IMR-90 (cell line): Measurements from ENCODE around the gene HSPA13. TPM values are rescaled to one million over a fixed set of nuclear protein-coding genes. Genes with fewer than 3 reads are reported as not detected.

Experiments
- ATAC-seq: fragments of 200-7000 bp; cut with Tn5 transposase; 2 replicates; pipeline ENCODE4 v1.9.1; 2020; ENCODE audit warnings: low read depth, mild to moderate bottlenecking, moderate library complexity
- BruUV-seq: library from RNA; stranded (reverse); fragments of 400-500 nt; replicated peaks from 2 replicates; lab custom pipeline; 2021; lab: Mats Ljungman, UMichigan
- CTCF ChIA-PET: fragments of 300-600 bp; formaldehyde crosslinking; extraction: SDS; loops from one replicate; lab custom pipeline; 2021; ENCODE audit warnings: antibody characterized with exemption; lab: Yijun Ruan, JAX
- POLR2A ChIA-PET: fragments of 300-600 bp; sonication (Branson Sonifier 250); formaldehyde crosslinking; loops from one replicate; lab custom pipeline; 2022; ENCODE audit warnings: antibody characterized with exemption; ENCODE audit not compliant: unreplicated experiment; lab: Charles Lee
- DNase-seq: peaks from one replicate; pipeline ENCODE4 v3.0.0; 2013
- H2AFZ ChIP-seq: replicated peaks from 2 replicates; pipeline ENCODE3; 2013; ENCODE audit warnings: low read length, mild to moderate bottlenecking; ENCODE audit not compliant: poor library complexity
- H2AK5ac ChIP-seq: 2 replicates; pipeline ENCODE4 v1.6.1; 2013; ENCODE audit warnings: low read depth, low read length, inconsistent platforms
- H2AK9ac ChIP-seq: replicated peaks from 2 replicates; pipeline ENCODE3; 2013; ENCODE audit warnings: mild to moderate bottlenecking, low read depth, low read length, moderate library complexity; ENCODE audit not compliant: poor library complexity
- H2BK120ac ChIP-seq: 2 replicates; pipeline ENCODE4 v1.6.1; 2013; ENCODE audit warnings: low read depth, low read length, inconsistent platforms
- H2BK15ac ChIP-seq: 3 replicates; pipeline ENCODE4 v1.6.1; 2013; ENCODE audit warnings: low read depth, low read length, inconsistent platforms
- H2BK20ac ChIP-seq: 2 replicates; pipeline ENCODE4 v1.6.1; 2013; ENCODE audit warnings: low read depth, mild to moderate bottlenecking, inconsistent platforms, low read length, moderate library complexity
- H2BK5ac ChIP-seq: 2 replicates; pipeline ENCODE4 v1.6.1; 2013; ENCODE audit warnings: mild to moderate bottlenecking, low read depth, low read length, inconsistent platforms; ENCODE audit not compliant: poor library complexity, severe bottlenecking
- H3K14ac ChIP-seq: replicated peaks from 2 replicates; pipeline ENCODE4 v1.6.1; 2013; ENCODE audit warnings: low read depth, low read length, inconsistent platforms
- H3K18ac ChIP-seq: 2 replicates; pipeline ENCODE4 v1.6.1; 2013; ENCODE audit warnings: low read depth, low read length, control low read depth
- H3K23ac ChIP-seq: 2 replicates; pipeline ENCODE4 v1.6.1; 2013; ENCODE audit warnings: low read depth, low read length, inconsistent platforms
- H3K27ac ChIP-seq: 2 replicates; pipeline ENCODE4 v1.5.1; 2013; ENCODE audit warnings: mild to moderate bottlenecking, control low read depth, low read length; ENCODE audit not compliant: insufficient read depth
- H3K27me3 ChIP-seq: 2 replicates; pipeline ENCODE4 v1.6.1; 2013; ENCODE audit warnings: low read length; ENCODE audit not compliant: control insufficient read depth, insufficient read depth
- H3K36me3 ChIP-seq: 2 replicates; pipeline ENCODE4 v1.6.1; 2013; ENCODE audit warnings: low read length, mixed read lengths; ENCODE audit not compliant: control insufficient read depth, insufficient read depth
- H3K4ac ChIP-seq: 2 replicates; pipeline ENCODE4 v1.6.1; 2013; ENCODE audit warnings: low read depth, low read length, inconsistent platforms
- H3K4me1 ChIP-seq: 2 replicates; pipeline ENCODE4 v1.6.1; 2013; ENCODE audit warnings: low read length, mixed read lengths; ENCODE audit not compliant: control insufficient read depth, insufficient read depth
- H3K4me2 ChIP-seq: 2 replicates; pipeline ENCODE4 v1.6.1; 2013; ENCODE audit warnings: low read depth, mild to moderate bottlenecking, control low read depth, low read length, moderate library complexity
- H3K4me3 ChIP-seq: 2 replicates; pipeline ENCODE4 v1.5.1; 2013; ENCODE audit warnings: low read depth, mild to moderate bottlenecking, control low read depth, low read length, moderate library complexity; ENCODE audit not compliant: insufficient read depth
- H3K56ac ChIP-seq: 2 replicates; pipeline ENCODE4 v1.6.1; 2013; ENCODE audit warnings: low read length, inconsistent platforms; ENCODE audit not compliant: insufficient read depth; ENCODE audit errors: extremely low read depth
- H3K79me1 ChIP-seq, 2 experiments: 2 replicates each; pipeline ENCODE4 v1.6.1; 2013; ENCODE audit warnings: low read length in 2 of 2, inconsistent platforms in 1 of 2, low read depth in 1 of 2
- H3K9ac ChIP-seq: 2 replicates; pipeline ENCODE4 v1.6.1; 2013; ENCODE audit warnings: low read depth, low read length, control low read depth
- H3K9me1 ChIP-seq: 2 replicates; pipeline ENCODE4 v1.6.1; 2013; ENCODE audit warnings: low read length, inconsistent platforms; ENCODE audit not compliant: insufficient read depth
- H3K9me3 ChIP-seq: 2 replicates; pipeline ENCODE4 v1.6.1; 2013; ENCODE audit warnings: low read length; ENCODE audit not compliant: control insufficient read depth, insufficient read depth
- H4K20me1 ChIP-seq: 2 replicates; pipeline ENCODE4 v1.6.1; 2013; ENCODE audit warnings: low read length, inconsistent platforms; ENCODE audit not compliant: insufficient read depth
- H4K5ac ChIP-seq: 2 replicates; pipeline ENCODE4 v1.6.1; 2013; ENCODE audit warnings: mild to moderate bottlenecking, low read depth, low read length, control low read depth
- H4K8ac ChIP-seq, 2 experiments: 2 replicates each; pipeline ENCODE4 v1.6.1; 2013; ENCODE audit warnings: low read depth in 2 of 2, low read length in 2 of 2, control low read depth in 1 of 2, inconsistent platforms in 1 of 2
- H4K91ac ChIP-seq: 2 replicates; pipeline ENCODE4 v1.6.1; 2013; ENCODE audit warnings: low read depth, low read length, inconsistent platforms; ENCODE audit not compliant: insufficient read depth
- BHLHE40 ChIP-seq: fragments of 150-350 bp; IDR thresholded peaks from 2 replicates; pipeline ENCODE4 v1.6.1; 2016; ENCODE audit warnings: mild to moderate bottlenecking, low read depth, low read length
- ELK1 ChIP-seq: fragments of 150-350 bp; IDR thresholded peaks from 2 replicates; pipeline ENCODE4 v1.6.1; 2016; ENCODE audit warnings: low read depth, mild to moderate bottlenecking, low read length, moderate library complexity, borderline replicate concordance
- MAFK ChIP-seq: IDR thresholded peaks from 2 replicates; pipeline ENCODE4 v1.6.1; 2012; ENCODE audit warnings: low read depth, low read length, improper control_type of control experiment
- MXI1 ChIP-seq: IDR thresholded peaks from 2 replicates; pipeline ENCODE4 v1.6.1; 2012; ENCODE audit warnings: low read depth, mild to moderate bottlenecking, low read length, moderate library complexity, borderline replicate concordance
- POLR2A ChIP-seq: IDR thresholded peaks from 2 replicates; pipeline ENCODE4 v1.6.1; 2012; ENCODE audit warnings: mild to moderate bottlenecking, low read depth, low read length
- RAD21 ChIP-seq: IDR thresholded peaks from 2 replicates; pipeline ENCODE4 v1.6.1; 2012; ENCODE audit warnings: low read length, improper control_type of control experiment
- RFX5 ChIP-seq: IDR thresholded peaks from 2 replicates; pipeline ENCODE4 v1.8.0; 2012; ENCODE audit warnings: low read depth, mild to moderate bottlenecking, low read length, moderate library complexity
- SMC3 ChIP-seq: fragments of 150-350 bp; IDR thresholded peaks from 2 replicates; pipeline ENCODE4 v1.6.1; 2016; ENCODE audit warnings: low read depth, mild to moderate bottlenecking, antibody characterized with exemption, low read length, moderate library complexity
- USF2 ChIP-seq: fragments of 150-350 bp; IDR thresholded peaks from 2 replicates; pipeline ENCODE4 v1.6.1; 2017; ENCODE audit warnings: mild to moderate bottlenecking, antibody characterized with exemption, low read length, low read depth
- WGBS, 2 experiments: methylation state at CpG; one replicate each; pipeline versions ENCODE4 v1.1.5 to v1.1.7; 2013; ENCODE audit warnings: missing lambda C conversion rate in 2 of 2; ENCODE audit not compliant: insufficient read length in 1 of 2; ENCODE audit errors: extremely low coverage in 2 of 2; 5-methylcytosine and 5-hydroxymethylcytosine counted together
- dilution Hi-C: fragments of 300-500 bp; cut with HindIII; formaldehyde crosslinking; loops from one replicate; pipeline ENCODE4 v1.14.3; 2018; ENCODE audit warnings: low sequenced_read_pairs; ENCODE audit not compliant: unreplicated experiment
- in situ Hi-C: fragments of 300-500 bp; cut with MboI; formaldehyde crosslinking; loops from 3 replicates; pipeline ENCODE4 v1.14.3; 2019; ENCODE audit warnings: low sequenced_read_pairs, inconsistent platforms, mixed read lengths
- intact Hi-C: fragments of 100-400 bp; cut with micrococcal nuclease; formaldehyde crosslinking; loops from 2 replicates; pipeline ENCODE4 v1.10.0; 2022
- polyA plus RNA-seq, 3 experiments: library from polyadenylated mRNA; depleted of rRNA; stranded (reverse); fragments of >200 nt; gene quantifications; 2 replicates each; pipeline ENCODE4 v1.2.3, GENCODE V29; 2012; ENCODE audit warnings: low replicate concordance in 1 of 3
- total RNA-seq: library from RNA; depleted of rRNA; stranded (reverse); fragments of >200 nt; gene quantifications from 2 replicates; pipeline ENCODE4 v1.2.3, GENCODE V29; 2012

HSPA13 gene
- total and polyA plus RNA-seq, 2 of the 4 experiments (the other 2 are of a cell fraction) = 16.3 to 43.7 TPM

GRCh38 chr21:14353726-14354125, 29.2 kb downstream of the HSPA13 start:
- H3K4me1 ChIP-seq = no peaks in the 10 kb centered on the region
- no peak overlapping the region for H3K27ac ChIP-seq
- CTCF ChIA-PET = no interaction called here
- H3K36me3 ChIP-seq = no peaks in the 10 kb centered on the region
- no CpG with 5 or more reads among the region's 1 CpG for WGBS, 2 experiments
- ATAC-seq (no peak), DNase-seq (no peak)
- no peaks in the 10 kb centered on the region for H4K20me1 ChIP-seq
- no peaks in the 10 kb centered on the region for H3K79me1 ChIP-seq
- H3K14ac ChIP-seq = no peak overlapping the region
- H4K5ac ChIP-seq = no peak overlapping the region
- no peak overlapping the region for H3K4ac ChIP-seq
- no peak overlapping the region for H2BK20ac ChIP-seq
- no peak overlapping the region for H2AK5ac ChIP-seq
- no peak overlapping the region for H2BK120ac ChIP-seq
- H3K9me3 ChIP-seq = no peaks in the 10 kb centered on the region
- no peak overlapping the region for H4K91ac ChIP-seq
- H3K23ac ChIP-seq = no peak overlapping the region
- no peak overlapping the region for H3K9ac ChIP-seq
- no peak overlapping the region for H2AK9ac ChIP-seq
- H3K56ac ChIP-seq = no peak overlapping the region
- in situ Hi-C loops = no loop called here
- H3K18ac ChIP-seq = no peak overlapping the region
- H3K27me3 ChIP-seq = no peaks in the 10 kb centered on the region
- no peak overlapping the region for H3K4me3 ChIP-seq
- H2BK15ac ChIP-seq = no peak overlapping the region
- no peak overlapping the region for H3K4me2 ChIP-seq
- H2BK5ac ChIP-seq = no peak overlapping the region
- POLR2A ChIA-PET = no interaction called here
- H4K8ac ChIP-seq = no peak overlapping the region
- dilution Hi-C loops = no loop called here
- intact Hi-C loops = no loop called here
- H2AFZ ChIP-seq = no peak overlapping the region
- TF ChIP-seq MAFK (no peak), USF2 (no peak), ELK1 (no peak), BHLHE40 (no peak), SMC3 (no peak), MXI1 (no peak), RAD21 (no peak), RFX5 (no peak), POLR2A (no peak)
- no peaks in the 10 kb centered on the region for H3K9me1 ChIP-seq
- BruUV-seq = no TSS peak
